Measurements from ENCODE around the gene TRPM3. TPM values are rescaled to one million over a fixed set of nuclear protein-coding genes. Genes with fewer than 3 reads are reported as not detected.

Gene TRPM3
- total RNA-seq, 2 donors from 2014 or later: 0.90 to 5.3 TPM

DNA sequence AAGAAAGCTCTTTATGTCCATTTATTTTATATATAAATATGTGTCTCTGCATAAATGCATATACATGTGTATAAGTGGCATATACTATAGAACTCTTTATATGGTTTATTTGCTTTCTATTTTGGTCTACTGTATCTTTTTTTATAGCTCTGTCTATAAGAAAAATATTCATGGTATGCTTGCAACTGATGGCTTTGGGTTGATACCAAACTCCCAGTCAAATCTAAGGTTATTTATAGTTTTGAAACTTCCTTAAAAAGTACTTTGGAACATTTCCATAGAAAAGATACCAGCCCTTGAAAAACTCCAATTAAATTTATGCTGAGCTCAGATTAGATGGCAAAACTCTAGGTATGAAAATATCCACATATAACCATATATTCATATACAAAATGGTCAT, 587.0 kb downstream of the TRPM3 start:
- intact Hi-C loops (cut with DNase I): no loop called here
- no peak for DNase-seq (ENCODE audit: low spot score)

DNA sequence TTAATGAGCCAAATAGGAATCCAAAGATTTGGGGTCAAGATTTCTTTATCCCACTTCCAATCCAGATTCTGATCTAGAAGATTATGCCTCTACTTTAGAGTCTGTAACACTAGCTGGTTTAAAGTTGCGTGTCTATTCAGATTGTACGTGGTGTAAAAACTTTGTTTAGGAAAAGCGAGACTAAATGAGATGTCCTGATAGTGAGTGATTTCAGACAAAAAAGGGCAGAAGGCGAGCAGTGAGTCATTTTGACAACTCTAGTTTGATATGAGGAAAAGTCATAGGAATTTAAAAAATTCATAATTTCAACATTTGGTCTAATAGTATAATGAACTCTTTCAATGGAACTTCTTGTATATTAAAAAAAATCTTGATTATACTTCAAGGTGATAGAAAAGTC, 587.4 kb downstream of the TRPM3 start:
- no peak for DNase-seq (ENCODE audit: low spot score)
- intact Hi-C loops (cut with DNase I): no loop called here

DNA sequence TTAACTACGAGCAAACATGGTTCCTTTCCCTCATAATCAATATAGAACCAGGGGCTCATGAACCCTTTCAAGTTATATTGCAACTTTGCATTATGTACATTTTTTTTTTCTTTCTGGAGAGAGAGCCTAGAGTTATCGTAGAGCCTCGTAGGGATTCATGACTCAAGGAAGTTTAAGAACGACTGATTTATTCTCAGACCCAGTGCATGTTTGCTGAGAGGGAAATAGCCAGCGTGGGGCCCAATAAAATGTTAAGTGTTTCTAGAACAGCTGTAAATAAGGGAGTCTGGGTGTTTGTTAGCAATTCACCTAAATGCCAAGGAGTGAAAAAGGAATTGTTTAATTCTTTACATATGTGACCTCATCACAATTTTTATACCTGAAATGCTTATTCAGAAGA, 587.9 kb downstream of the TRPM3 start:
- DNase-seq (ENCODE audit: low spot score): no peak
- intact Hi-C loops (cut with DNase I): no loop called here

DNA sequence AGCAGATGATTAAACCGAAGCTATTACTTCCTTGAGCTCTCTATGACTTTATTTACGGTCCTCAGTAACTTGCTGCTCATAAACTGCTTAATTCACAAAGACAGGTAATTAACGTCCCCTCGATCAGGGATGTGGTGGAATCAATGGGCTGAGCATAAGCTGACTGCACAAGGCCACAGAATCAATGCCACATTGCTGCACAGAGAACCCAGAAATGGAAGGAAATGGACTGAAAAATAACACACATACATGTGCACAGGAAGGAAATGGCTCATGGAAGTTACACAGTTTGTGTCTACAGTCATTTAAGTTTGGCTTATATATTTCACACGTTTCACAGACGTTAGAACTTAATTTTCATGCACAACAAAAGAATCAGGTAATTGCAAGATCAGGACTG, 588.7 kb downstream of the TRPM3 start:
- intact Hi-C loops (cut with DNase I): no loop called here

DNA sequence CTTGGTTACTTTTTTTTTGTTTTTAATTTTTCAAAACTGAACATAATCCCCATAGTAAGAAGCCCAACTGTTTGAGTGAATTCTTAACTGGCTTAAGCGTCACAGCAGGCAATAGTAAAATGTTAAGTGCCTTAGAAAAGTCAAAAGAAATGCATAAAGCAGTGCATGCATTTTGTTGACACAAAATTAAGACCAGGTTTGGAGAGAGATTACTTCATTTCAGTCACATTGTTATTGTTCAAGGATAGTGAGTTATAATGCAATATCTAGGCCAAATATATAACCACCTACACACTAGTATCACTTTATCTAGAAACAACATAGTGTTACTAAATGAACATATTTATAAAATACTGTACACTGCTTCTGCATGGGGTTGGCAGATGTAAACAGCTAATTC, 590.1 kb downstream of the TRPM3 start:
- intact Hi-C loops (cut with DNase I): no loop called here
- DNase-seq (ENCODE audit: low spot score): no peak

More for the DNA sequence above, 588.7 kb downstream of the TRPM3 start:
- no peak for DNase-seq (ENCODE audit: low spot score)

DNA sequence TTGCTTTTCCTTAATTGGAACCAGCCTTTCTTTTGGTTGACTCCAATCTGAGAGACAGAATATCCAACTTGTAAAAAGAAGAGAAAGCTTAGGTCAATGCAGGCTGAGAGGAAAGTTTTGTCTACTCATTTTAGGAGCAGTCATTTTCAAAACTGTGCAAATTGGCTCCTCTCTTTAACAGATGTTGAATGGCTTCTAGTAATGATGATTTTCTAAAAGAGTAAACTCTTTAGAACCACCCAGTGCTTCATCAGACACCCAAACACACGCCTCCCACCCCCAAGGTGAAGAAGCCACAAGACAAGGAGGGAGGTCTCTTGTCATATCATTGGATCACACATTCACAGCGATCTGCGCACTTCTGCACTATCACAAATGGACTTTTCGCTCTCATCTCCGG, 590.7 kb downstream of the TRPM3 start:
- intact Hi-C loops (cut with DNase I): no loop called here
- DNase-seq (ENCODE audit: low spot score): no peak

DNA sequence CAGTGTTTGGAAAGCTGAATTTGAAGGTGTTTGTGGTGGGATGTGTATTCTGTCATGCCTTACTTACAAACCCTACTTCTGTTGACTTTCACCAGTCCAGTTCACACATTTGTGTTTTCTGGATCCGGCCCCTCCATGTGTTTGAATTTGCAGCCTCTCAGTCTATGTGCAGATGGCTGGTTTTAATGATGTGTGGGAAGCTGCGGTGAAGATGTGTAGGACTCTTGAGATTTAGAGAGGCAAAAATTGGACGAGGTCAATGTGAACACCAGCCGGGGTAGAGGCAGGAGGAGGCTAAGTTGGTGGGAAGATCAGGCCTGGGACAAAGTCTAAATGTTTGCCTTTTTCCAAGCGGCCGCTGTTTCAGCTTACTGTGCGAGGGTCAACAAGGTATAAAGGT, 591.6 kb downstream of the TRPM3 start:
- intact Hi-C loops (cut with DNase I): no loop called here
- no peak for DNase-seq (ENCODE audit: low spot score)

DNA sequence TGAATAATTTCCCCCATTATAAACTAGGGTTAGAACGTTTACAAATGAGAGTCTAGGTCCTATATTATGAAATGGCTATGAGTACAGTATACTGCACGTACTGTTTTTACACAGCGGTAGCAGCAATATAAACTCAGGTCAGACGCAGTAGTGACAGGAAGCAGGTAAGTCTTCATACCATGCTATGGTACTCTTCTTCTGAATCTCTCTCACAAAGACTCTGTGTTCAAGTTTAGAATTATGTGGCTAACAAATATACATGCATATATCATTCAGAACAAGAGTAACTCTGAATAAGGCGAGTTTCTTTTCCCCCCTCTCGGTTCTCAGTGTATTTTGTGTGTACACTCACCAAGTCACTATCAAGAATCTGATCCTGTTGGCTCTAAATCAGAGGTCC, 592.0 kb downstream of the TRPM3 start:
- no peak for DNase-seq (ENCODE audit: low spot score)
- intact Hi-C loops (cut with DNase I): no loop called here

DNA sequence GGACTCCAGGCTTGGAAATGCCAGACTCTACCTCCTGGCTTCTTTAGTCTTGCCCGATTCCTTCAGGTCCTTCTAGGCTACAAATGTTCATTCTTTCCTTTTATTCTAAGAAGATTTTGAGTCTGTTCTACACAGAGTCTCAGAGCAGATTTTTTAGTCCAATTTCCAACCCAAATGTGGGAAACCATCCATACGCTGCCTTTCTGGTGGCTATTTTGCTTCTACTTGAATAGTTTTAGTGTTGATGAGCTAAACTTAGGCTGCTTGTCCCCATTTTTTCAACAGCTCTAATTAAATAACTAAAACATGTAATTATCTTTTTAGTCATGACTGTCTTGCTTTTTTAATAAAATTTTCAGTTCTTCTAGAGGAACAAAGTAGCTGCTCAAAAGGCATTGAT, 594.5 kb downstream of the TRPM3 start:
- no peak for DNase-seq (ENCODE audit: low spot score)
- intact Hi-C loops (cut with DNase I): no loop called here

DNA sequence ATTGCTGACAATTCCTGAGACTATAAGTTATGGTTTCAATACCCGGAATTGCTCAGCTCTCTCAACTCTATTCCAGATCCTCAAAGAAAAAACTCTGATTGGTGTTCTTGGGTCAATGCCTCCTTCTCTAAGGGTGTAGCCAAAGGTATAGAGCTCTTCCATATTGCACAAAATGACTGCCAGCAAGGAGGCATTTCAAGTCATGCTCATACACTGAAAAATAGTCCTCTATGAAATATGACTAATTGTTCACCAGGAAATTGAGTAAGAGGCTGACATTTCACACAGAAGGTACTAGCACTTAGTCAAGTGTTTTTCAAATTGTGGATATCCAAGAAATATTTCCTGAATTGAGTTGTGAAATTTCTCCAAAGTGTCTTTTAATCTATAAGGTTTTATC, 595.9 kb downstream of the TRPM3 start:
- intact Hi-C loops (cut with DNase I): no loop called here
- no peak for DNase-seq (ENCODE audit: low spot score)

DNA sequence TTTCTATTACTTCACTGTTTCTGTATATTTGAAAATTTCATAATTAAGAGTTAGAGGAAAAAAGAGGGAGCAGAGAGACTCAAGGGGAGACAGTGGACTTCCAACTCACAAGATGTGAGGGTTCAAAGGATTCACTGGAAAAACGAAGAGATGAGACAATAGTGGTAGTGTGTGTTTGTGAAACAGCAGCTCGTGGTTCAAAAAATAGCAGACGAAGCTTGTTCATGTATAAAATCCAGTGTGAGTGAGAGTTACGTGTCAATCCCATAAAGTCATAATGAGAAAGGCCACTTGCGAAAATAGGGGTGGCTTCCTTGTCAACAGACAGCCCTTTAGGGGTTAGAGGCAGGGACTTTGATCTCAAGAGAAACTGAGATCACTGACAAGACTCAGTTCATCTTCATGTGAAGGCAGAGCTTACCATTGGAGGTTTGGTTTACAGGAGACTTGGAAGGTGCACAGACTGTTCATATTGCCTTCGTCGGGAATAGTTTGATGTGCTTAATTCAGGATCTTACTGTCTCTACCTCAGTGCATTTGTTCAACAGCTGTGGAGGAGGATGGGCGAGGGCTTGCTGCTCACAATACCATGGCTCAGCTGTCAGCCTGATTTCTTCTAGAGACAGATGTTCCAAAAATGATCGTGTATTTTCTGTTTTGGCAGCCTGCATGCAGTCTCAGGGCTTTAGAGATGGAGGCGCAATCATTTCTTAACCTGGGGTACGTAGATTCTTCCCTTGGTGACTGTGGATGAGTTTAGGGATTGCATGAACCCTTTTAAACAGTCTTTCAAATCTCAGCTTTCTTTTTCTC, 601.3 kb downstream of the TRPM3 start:
- no peak for DNase-seq (ENCODE audit: low spot score)
- intact Hi-C loops (cut with DNase I): no loop called here

DNA sequence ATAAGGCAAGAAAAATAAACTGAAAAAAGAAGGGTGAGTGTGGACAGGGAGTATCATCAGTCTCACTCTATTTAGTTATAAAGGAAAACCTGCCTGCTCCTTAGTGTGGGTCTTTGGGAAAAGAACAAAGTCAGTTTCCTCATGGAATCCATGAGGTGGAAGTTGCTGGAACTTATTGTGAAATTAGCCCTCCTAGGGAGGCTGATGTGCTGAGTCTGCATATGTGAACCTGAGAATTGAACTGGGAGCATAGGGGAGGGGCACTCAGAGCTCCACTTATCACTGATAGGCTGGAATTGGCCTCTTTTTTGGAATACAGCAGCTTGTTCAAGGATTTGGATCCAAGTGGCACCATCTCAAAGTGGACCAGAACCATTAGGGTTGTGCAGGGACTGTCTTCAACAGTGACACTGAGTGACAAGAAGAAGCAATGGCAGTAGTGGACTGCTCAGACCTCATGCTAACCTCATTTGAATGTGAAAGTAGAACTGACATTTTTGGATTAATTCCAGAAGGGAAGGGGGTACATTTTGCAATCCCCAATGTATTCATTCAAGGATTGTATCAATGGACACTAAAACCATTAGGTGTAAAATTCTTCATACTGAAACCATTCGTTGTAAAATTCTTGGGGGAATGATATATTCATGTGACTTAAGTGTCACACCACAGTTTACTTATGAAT, 603.4 kb downstream of the TRPM3 start:
- intact Hi-C loops (cut with DNase I): no loop called here
- DNase-seq (ENCODE audit: low spot score): no peak

DNA sequence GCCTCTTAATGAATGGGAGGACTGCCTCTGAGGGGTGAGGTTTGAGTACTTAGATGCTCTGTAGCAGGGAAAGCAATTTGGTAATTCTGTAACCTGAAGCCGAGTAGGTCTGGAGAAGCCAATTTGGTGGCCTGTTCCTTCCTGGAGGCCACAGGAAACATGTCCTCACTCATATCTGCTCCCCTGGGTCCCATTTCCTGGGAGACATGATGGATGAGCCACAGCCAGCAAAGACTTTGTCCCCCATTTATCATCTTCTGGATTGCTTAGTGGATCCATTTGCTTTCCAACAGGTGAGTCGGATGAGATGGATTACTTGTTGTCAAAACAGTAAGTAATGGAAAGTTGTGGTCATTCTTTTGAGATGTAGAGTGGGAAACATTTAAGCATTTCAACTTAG, 607.1 kb downstream of the TRPM3 start:
- no peak for DNase-seq (ENCODE audit: low spot score)
- intact Hi-C loops (cut with DNase I): no loop called here

DNA sequence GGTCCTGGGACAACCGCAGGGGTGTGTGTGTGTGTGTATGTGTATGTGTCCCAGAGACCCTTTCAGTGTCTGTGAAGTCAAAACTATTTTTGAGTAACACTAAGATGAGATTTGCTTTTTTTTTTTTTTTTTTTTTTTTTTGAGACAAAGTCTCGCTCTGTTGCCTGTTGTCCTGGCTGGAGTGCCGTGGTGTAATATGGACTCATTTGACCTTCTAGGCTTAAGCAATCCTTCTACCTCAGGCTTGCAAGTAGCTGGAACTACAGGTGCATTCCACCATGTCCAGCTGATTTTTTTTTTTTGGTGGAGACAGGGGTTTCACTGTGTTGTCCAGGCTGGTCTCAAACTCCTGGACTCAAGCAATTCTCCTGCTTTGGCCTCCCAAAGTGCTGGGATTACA, 609.6 kb downstream of the TRPM3 start:
- intact Hi-C loops (cut with DNase I): no loop called here
- DNase-seq (ENCODE audit: low spot score): no peak

DNA sequence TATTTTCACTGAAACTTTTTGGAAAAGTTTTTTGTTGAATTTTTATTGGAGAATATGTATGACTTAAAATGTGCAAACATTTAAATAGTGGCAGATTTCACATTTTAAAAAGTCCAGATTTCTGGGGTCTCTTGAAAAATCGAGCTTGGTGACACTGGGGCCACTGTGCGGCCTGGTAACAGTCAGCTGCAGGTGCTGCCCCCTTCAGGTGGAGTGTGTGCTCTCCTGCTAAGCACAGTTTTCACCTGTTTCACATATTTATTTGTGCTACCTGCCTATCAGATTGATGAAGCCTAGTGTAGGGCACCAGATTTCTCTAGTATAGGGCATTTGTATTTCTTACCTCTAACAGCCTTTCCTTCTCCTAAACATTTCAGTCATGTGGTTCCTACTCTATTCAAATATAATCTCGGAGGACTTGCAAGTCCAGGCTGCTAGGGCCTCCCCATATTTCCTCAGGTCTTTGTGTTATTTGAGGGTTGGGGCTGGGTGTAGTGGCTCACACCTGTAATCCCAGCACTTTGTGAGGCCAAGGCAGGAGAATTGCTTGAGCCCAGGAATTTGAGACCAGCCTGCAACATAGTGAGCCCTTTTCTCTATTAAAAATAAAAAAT, 611.2 kb downstream of the TRPM3 start:
- intact Hi-C loops (cut with DNase I): no loop called here
- no peak for DNase-seq (ENCODE audit: low spot score)

DNA sequence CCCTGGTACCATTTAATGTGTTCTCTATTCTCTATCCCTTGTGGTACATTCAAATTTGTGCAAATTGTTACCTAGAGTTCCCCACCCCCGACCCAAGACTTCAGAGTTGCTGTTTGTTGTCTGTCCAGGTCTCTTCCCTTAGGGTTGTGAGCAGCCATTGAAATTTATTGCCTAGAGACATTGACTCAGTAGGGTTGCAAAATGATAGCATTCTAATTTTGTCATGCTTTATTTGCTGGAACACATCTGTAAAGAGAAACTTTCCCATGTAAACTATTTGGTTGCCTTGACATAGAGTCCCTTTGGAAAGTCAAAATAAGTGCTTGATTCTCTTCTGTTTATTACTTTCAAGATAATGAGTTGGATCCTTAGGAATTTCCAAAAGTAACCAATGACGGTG, 615.3 kb downstream of the TRPM3 start:
- DNase-seq (ENCODE audit: low spot score): no peak

DNA sequence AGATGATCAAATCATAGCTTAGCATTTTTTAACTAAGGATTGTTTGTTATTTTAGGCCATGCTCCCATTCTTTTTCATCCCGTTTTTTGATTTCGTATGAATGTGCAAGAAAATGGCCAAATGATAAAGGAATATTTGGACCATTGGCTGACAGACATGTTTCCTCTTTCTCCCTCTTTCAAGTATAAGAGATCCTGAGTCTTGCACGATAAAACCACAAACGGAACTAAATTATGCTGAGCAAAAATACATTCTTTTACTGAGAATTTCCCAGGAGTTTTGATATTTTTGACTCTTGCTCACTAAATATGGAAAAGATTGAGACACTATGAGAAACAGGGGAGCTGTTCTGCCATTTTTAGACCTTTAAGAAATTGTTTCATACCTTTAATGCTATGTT, 616.6 kb downstream of the TRPM3 start:
- intact Hi-C loops (cut with DNase I): no loop called here
- DNase-seq (ENCODE audit: low spot score): no peak

More for the DNA sequence above, 615.3 kb downstream of the TRPM3 start:
- intact Hi-C loops (cut with DNase I): no loop called here

DNA sequence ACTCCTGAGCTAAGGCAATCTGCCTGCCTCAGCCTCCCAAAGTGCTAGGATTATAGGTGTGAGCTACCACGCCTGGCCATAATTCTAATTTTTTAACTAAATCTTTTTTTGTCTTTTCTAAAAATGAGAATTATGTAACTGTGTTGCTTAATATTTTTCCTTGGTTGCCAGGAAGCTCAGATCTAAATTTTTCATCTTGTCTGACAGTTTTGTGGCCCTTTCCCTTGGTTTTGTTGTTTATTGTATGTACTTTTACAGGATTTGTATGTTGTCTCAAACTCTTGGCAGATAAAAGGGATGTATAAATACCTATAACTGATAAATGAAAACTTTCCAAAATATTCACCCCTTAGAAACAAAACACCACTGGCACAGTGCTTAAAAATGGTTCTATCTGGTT, 618.7 kb downstream of the TRPM3 start:
- DNase-seq (ENCODE audit: low spot score): no peak
- intact Hi-C loops (cut with DNase I): no loop called here

DNA sequence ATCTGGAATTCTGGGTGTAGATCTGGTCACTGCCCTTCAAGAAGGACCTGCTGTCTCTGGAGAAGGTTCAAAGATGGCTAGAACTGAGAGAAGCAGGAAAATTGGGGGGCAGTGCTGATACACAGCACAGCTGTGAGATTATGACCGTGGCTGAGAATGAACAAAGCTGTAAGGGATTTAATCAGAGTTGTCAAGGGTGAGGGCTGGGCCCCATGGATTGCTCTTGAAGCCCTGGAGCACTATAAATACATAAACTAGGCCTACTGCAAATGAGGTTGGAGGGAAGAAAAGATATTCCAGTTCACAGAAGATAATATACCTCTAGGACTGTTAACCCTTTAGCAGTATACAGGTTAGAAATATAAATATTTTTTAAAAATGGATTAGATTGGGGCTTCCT, 620.6 kb downstream of the TRPM3 start:
- intact Hi-C loops (cut with DNase I): no loop called here
- no peak for DNase-seq (ENCODE audit: low spot score)

DNA sequence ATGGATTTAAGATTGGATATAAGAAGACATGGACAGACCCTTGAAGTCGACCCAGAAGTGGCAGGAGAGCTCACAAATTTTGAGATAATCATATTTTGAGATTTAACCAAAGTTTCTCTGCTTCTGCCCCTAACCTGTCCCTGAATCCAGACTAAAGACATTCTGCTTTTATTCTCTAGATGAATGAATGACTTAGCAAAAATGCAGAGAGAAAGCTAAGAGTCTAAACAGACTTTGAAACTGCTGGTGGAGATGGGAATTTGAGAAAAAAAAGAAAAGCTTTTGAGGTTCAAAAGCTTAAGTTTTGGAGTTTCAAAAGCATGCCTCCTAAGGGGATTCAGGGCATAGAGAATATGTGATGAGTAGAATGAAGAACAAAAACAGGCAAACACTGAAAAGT, 621.8 kb downstream of the TRPM3 start:
- intact Hi-C loops (cut with DNase I): loop anchor here in 1 of 2 donors (10.0 kb wide), 1 partner anchor 145 kb away; no protein-coding TSS in a partner anchor
- no peak for DNase-seq (ENCODE audit: low spot score)

DNA sequence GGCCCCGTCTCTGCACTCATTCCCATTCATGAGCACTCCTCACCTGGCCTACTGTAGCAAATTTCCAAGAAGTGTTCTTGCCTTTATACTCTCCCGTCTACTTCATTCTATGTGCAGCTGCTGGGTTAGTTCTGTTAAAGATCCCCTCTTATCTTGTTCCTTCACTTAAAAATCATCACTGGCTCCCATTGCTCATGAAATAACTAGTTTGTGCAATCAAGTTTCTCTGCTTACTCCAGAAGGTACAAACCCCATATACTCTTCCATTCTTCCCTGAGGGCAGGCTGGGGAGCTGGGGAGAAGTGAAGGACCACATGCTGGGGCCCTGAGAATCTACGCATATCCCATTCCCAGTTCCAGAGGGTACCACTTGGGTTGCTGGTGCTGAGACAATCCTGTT, 622.6 kb downstream of the TRPM3 start:
- no peak for DNase-seq (ENCODE audit: low spot score)
- intact Hi-C loops (cut with DNase I): loop anchor here in 1 of 2 donors (10.0 kb wide), 1 partner anchor 144 kb away; no protein-coding TSS in a partner anchor
